Measurements from ENCODE around the gene GNAO1. TPM values are rescaled to one million over a fixed set of nuclear protein-coding genes. Genes with fewer than 3 reads are reported as not detected.

The GNAO1 gene
- total RNA-seq, 1 experiment from 2014 or later = not detected

DNA sequence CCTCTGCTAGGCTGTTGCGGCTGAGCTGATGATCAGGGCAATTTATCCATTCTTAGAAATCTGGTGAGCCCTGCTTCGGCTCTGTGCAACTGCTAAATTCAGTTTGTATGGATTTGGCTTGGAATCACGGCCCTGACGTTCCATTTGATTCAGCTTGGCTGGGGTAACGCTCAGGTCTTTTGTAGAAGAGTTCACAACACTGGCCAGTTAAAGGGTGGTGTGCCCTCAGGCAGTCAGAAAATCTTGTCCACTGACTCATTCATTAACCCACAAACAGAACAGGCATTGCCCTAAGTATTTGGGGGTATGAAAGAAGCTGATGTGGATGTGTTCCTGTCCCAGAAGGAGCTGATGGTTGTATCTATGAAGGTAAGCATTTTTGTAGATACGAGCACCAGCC lies 53.9 kb downstream of the GNAO1 start:
- ChIA-PET CTCF (no interaction called here), POLR2A (ENCODE audit: unreplicated experiment) (no interaction called here)
- Histone ChIP-seq H3K79me2 (ENCODE audit: low read length) (no peaks in the 10 kb centered on the region), H3F3A (ENCODE audit: low read length, unreplicated experiment) (no peaks in the 10 kb centered on the region), H2AFZ (ENCODE audit: low read length) (no peak overlapping the region), H3K4me1 (ENCODE audit: insufficient read depth, low read length) (peaks cover 6% of the 10 kb centered on the region; the same call in 1 of the 2 replicates), H3K9me3 (ENCODE audit: low read length) (no peaks in the 10 kb centered on the region), H3K4me2 (ENCODE audit: low read length) (no peak overlapping the region), H3K9ac (ENCODE audit: low read length) (no peak overlapping the region), H3K27me3 (ENCODE audit: low read length) (no peaks in the 10 kb centered on the region), H3K27ac (ENCODE audit: low read length) (no peak overlapping the region), H3K9me2 (replicated peaks; ENCODE audit: low read length) (no peaks in the 10 kb centered on the region), H4K20me1 (ENCODE audit: low read length) (no peaks in the 10 kb centered on the region), H3K4me3 (ENCODE audit: low read length) (no peak overlapping the region), H3K36me3 (ENCODE audit: low read depth, low read length) (no peaks in the 10 kb centered on the region)
- DNase-seq = peak; percentile 55
- BruUV-seq (replicated peaks) = no TSS peak
- intact Hi-C loops (cut with micrococcal nuclease) = no loop called here
- no peak for ATAC-seq
- TF ChIP-seq EZH2 (IDR thresholded peaks at IDR 0.05; ENCODE audit: low read length, unreplicated experiment) (no peak), EZH2phosphoT487 (IDR thresholded peaks at IDR 0.05; ENCODE audit: borderline replicate concordance, low read length) (no peak)
- TF ChIP-seq, protein P1, sequence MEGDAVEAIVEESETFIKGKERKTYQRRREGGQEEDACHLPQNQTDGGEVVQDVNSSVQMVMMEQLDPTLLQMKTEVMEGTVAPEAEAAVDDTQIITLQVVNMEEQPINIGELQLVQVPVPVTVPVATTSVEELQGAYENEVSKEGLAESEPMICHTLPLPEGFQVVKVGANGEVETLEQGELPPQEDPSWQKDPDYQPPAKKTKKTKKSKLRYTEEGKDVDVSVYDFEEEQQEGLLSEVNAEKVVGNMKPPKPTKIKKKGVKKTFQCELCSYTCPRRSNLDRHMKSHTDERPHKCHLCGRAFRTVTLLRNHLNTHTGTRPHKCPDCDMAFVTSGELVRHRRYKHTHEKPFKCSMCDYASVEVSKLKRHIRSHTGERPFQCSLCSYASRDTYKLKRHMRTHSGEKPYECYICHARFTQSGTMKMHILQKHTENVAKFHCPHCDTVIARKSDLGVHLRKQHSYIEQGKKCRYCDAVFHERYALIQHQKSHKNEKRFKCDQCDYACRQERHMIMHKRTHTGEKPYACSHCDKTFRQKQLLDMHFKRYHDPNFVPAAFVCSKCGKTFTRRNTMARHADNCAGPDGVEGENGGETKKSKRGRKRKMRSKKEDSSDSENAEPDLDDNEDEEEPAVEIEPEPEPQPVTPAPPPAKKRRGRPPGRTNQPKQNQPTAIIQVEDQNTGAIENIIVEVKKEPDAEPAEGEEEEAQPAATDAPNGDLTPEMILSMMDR (conservative IDR thresholded peaks at IDR 0.05; ENCODE audit: low read depth, low read length) = no peak

DNA sequence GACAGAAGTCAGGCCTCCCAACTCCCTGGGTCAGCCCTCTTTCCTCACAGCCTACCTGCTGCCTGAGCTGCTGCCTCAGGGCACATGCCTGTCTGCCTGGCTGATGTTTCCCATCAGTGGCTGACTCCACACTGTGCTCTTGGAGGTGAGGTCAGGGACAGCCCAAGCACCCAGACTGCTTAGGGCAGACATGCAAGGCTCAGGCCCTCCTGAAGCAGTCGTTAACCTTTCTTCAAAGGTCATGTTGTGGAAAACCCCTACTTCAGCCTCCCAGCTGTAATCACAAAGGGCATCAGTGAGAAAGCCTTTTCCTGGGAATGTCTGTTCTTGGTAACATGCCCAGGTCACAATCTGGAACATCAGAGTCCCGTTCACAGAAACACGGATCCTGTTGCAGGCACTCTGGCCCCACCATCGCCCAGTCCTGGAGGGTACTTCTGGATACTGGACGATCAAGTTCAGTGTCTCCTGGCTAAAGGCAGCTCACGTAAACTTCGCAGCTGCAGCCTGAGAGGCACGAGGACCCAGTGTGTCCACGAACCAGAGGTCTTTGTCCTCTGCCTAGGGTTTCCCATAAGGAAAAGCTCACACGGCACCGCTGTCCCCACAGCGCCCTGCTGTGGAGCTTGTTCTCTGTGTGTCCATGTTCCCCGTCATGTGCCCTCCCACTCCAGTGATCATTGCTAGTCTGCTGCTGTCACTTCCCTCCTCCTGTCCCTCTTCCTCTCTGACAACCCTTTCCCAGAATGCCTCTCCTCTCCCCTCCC lies 54.9 kb downstream of the GNAO1 start:
- no TSS peak for BruUV-seq (replicated peaks)
- Histone ChIP-seq H3F3A (ENCODE audit: low read length, unreplicated experiment) (no peaks in the 10 kb centered on the region), H3K27ac (ENCODE audit: low read length) (no peak overlapping the region), H3K36me3 (ENCODE audit: low read depth, low read length) (no peaks in the 10 kb centered on the region), H3K9me3 (ENCODE audit: low read length) (no peaks in the 10 kb centered on the region), H3K4me2 (ENCODE audit: low read length) (no peak overlapping the region), H3K4me3 (ENCODE audit: low read length) (no peak overlapping the region), H3K9ac (ENCODE audit: low read length) (no peak overlapping the region), H4K20me1 (ENCODE audit: low read length) (no peaks in the 10 kb centered on the region), H3K4me1 (ENCODE audit: insufficient read depth, low read length) (peaks cover 6% of the 10 kb centered on the region; the same call in 1 of the 2 replicates), H3K79me2 (ENCODE audit: low read length) (no peaks in the 10 kb centered on the region), H3K27me3 (ENCODE audit: low read length) (no peaks in the 10 kb centered on the region), H2AFZ (ENCODE audit: low read length) (no peak overlapping the region), H3K9me2 (replicated peaks; ENCODE audit: low read length) (no peaks in the 10 kb centered on the region)
- CTCF ChIA-PET = no interaction called here
- POLR2A ChIA-PET (ENCODE audit: unreplicated experiment) = no interaction called here
- DNase-seq (peak; percentile 44), ATAC-seq (peak; percentile 20; the same call in 1 of the 2 replicates)
- intact Hi-C loops (cut with micrococcal nuclease) = no loop called here
- no peak for TF ChIP-seq EZH2phosphoT487 (IDR thresholded peaks at IDR 0.05; ENCODE audit: borderline replicate concordance, low read length)
- TF ChIP-seq, protein P1 (conservative IDR thresholded peaks at IDR 0.05; ENCODE audit: low read depth, low read length) = no peak
- TF ChIP-seq EZH2 (IDR thresholded peaks at IDR 0.05; ENCODE audit: low read length, unreplicated experiment) = no peak

DNA sequence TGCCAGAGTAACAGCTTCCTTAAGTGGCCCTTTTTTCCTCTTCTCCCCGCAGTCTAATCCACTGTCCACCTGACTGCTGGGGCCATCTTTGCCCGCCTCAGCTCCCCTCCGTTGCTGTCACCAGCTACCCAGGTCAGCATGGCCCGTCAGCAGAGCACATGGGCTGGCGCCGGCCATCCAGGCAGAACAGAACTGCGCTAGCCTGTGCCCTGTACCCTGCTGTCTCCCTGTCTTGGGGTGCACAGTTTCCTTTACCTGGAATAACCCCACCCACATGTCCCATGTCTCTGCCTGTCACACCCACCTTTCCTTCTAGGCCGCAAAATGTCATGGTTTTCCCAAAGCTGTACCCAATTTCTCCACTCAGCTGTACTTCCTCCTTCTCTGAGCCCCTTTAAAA lies 55.7 kb downstream of the GNAO1 start:
- TF ChIP-seq, protein P1 (conservative IDR thresholded peaks at IDR 0.05; ENCODE audit: low read depth, low read length) = no peak
- no peak for TF ChIP-seq EZH2 (IDR thresholded peaks at IDR 0.05; ENCODE audit: low read length, unreplicated experiment)
- TF ChIP-seq EZH2phosphoT487 (IDR thresholded peaks at IDR 0.05; ENCODE audit: borderline replicate concordance, low read length) = no peak
- Histone ChIP-seq H4K20me1 (ENCODE audit: low read length) (no peaks in the 10 kb centered on the region), H3K27me3 (ENCODE audit: low read length) (no peaks in the 10 kb centered on the region), H2AFZ (ENCODE audit: low read length) (no peak overlapping the region), H3K4me1 (ENCODE audit: insufficient read depth, low read length) (peaks cover 6% of the 10 kb centered on the region; the same call in 1 of the 2 replicates), H3K9ac (ENCODE audit: low read length) (no peak overlapping the region), H3F3A (ENCODE audit: low read length, unreplicated experiment) (no peaks in the 10 kb centered on the region), H3K36me3 (ENCODE audit: low read depth, low read length) (no peaks in the 10 kb centered on the region), H3K79me2 (ENCODE audit: low read length) (no peaks in the 10 kb centered on the region), H3K4me3 (ENCODE audit: low read length) (no peak overlapping the region), H3K9me2 (replicated peaks; ENCODE audit: low read length) (no peaks in the 10 kb centered on the region), H3K27ac (ENCODE audit: low read length) (no peak overlapping the region), H3K4me2 (ENCODE audit: low read length) (no peak overlapping the region), H3K9me3 (ENCODE audit: low read length) (no peaks in the 10 kb centered on the region)
- no TSS peak for BruUV-seq (replicated peaks)
- intact Hi-C loops (cut with micrococcal nuclease) = no loop called here
- POLR2A ChIA-PET (ENCODE audit: unreplicated experiment) = no interaction called here
- CTCF ChIA-PET = no interaction called here
- ATAC-seq (no peak), DNase-seq (no peak)

All from PC-3 (cell line).